Measurements from ENCODE around the gene HUS1B.
A peak's percentile ranks its signal among the peaks of the same experiment; 100 is the strongest.

Gene HUS1B

DNA sequence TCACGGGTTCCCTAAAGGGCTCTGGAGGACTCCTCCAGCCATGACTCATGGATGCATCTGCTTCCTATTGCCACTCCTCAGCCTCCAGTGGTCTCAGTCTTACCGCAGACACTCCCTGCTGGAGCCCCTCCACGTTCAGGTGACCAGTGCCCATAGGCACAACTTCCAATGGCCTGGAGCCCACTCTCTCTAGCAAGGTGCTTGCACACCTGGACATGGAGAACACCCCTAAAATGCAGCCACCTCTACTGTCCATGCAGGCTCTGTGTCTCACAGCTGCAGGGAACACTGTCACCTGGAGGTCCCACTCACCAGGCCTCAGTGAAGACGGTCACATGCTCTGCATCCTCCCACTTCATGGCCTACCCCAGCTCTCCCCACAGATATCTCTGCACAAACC lies 36.0 kb downstream of the HUS1B start:
- H3K27ac ChIP-seq, result no peak overlapping the region
- TF ChIP-seq, protein P1, sequence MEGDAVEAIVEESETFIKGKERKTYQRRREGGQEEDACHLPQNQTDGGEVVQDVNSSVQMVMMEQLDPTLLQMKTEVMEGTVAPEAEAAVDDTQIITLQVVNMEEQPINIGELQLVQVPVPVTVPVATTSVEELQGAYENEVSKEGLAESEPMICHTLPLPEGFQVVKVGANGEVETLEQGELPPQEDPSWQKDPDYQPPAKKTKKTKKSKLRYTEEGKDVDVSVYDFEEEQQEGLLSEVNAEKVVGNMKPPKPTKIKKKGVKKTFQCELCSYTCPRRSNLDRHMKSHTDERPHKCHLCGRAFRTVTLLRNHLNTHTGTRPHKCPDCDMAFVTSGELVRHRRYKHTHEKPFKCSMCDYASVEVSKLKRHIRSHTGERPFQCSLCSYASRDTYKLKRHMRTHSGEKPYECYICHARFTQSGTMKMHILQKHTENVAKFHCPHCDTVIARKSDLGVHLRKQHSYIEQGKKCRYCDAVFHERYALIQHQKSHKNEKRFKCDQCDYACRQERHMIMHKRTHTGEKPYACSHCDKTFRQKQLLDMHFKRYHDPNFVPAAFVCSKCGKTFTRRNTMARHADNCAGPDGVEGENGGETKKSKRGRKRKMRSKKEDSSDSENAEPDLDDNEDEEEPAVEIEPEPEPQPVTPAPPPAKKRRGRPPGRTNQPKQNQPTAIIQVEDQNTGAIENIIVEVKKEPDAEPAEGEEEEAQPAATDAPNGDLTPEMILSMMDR (conservative IDR thresholded peaks at IDR 0.05), result no peak

DNA sequence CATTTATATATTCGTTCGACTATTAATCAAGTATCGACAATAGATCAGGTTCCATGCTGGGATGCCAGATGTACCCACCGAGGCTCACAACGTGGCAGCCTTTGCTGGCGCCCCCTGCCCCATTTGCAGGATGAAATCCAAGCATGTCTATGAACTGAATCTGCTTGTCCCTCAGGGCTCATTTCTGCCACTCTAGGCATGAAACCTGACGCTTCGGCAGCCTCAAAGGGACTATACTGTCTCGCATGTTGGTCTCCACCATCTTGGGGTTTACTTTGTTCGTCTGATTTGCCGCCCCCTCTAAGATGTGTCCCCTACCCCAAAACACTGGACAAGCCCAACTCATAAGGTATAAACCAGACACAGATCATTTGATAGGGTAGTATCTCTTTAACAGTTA lies 36.7 kb downstream of the HUS1B start:
- H3K27ac ChIP-seq, result no peak overlapping the region
- TF ChIP-seq, protein P1 (conservative IDR thresholded peaks at IDR 0.05), result no peak

DNA sequence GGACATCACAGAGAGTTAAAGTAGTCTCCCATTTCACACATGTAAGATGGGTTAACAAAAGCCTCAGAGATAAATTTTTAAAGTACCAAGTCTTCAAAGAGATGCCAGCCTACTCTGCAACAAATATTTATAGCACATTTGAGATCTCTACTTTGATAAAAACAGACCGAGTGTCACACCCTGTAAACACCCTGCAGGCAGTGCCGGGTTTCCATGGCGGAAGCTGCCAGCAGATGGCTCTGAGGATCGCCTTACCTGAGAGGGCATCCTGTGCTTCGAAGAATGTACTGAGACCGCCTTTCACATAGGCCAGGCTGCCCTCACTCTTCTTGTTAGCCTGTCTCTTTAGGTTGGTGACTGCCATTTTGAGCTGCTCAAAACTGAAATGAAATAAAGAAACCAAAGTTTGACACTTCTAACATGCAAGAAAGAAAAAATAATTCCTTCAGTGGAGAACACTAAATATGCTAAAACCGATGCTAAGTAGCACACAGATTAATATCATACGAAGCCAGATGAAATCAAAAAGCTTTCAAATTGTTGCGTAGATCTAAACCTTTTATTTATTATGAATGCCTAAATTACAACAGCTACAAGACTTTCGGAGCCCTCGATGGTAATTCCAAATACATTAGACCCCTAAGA lies 39.3 kb downstream of the HUS1B start:
- no peak overlapping the region for H3K27ac ChIP-seq
- TF ChIP-seq, protein P1 (conservative IDR thresholded peaks at IDR 0.05), result peak; percentile 46

DNA sequence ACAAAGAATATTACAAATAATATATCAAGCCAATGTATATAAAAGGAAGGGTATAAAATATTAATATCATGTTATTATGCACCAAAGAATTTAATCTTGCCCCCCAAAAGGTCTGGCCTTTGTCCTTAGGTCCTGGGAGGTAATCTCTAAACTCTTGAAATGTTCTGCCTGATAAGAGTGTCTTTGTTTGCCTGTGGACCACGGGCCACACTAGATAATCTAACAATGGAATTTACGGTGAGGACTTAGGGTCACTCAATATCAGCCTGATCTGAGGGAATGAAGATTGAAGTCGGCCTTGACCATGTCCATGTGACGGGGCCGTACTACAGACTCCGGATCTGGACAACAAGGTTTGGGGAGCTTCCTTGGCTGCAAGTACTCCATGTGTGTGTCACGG lies 42.9 kb downstream of the HUS1B start:
- TF ChIP-seq, protein P1 (conservative IDR thresholded peaks at IDR 0.05), result no peak
- H3K27ac ChIP-seq, result no peak overlapping the region

DNA sequence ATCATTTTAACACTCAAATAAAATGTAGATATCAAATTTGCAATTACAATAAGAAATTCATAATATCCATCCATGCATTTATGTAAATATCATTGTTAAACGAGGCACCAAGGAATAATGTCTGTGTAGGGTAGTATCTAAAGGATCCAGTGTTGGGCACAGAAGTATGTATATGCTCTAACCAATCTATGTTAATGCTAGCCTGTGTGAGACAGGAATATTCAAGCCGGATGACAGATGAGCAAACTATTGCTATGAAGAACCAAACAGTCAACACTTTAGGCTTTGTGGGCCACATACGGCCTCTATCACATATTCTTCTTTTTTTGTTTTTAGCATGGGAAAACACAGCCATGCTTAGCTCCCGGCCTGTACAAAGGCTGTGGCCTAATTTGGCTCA lies 45.0 kb downstream of the HUS1B start:
- TF ChIP-seq, protein P1 (conservative IDR thresholded peaks at IDR 0.05), result no peak

DNA sequence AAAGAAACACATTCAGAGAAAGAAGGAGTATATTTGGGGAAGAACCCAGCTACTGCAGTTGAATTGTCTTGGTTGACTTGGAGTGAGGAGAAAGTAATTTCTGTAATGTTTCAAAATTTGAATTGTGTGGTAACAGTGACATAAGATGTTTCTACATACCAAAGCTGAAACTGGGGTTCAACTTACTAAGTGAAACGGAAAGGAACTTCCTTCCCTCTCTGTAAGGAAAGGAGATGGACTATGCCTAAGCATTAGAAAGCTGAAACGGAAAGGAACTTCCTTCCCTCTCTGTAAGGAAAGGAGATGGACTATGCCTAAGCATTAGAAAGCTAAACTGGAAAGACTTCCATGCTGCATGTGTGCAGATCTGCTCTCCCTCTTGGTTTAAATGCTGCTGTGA lies 46.0 kb downstream of the HUS1B start:
- H3K27ac ChIP-seq, result no peak overlapping the region
- TF ChIP-seq, protein P1 (conservative IDR thresholded peaks at IDR 0.05), result no peak

More for the DNA sequence above, 45.0 kb downstream of the HUS1B start:
- H3K27ac ChIP-seq, result no peak overlapping the region

DNA sequence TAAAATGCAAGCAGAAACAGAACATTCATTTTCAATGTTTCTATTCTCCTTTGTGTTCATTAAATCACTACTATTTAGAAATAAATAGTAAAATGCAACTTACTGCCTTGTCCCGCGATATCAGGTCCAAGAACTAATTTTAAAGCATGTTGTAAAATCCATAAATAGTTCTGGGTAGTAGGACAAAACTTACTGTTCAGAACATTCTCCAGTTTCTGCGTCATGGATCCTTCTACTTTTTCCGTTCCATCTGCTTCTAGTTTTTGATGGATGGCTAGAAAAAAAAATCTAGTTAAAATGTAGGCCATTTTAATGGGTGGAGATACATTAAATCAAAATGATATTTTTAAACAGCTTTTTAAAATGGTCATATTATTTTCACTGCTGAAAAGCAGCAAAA lies 47.0 kb downstream of the HUS1B start:
- H3K27ac ChIP-seq, result no peak overlapping the region
- TF ChIP-seq, protein P1 (conservative IDR thresholded peaks at IDR 0.05), result no peak
